NCI-H1092 (cell line): Measurements from ENCODE around the gene PRSS21.

ENCODE experiments used
- DNase-seq: peaks from one replicate; lab custom pipeline; 2025; lab: John Stamatoyannopoulos, UW

The PRSS21 gene

GRCh38 chr16:2806286-2806685 is 10.8 kb upstream of the PRSS21 start:
- no peak for DNase-seq

GRCh38 chr16:2808181-2808580 is 8.9 kb upstream of the PRSS21 start:
- no peak for DNase-seq

- DNase-seq: no peak
These were observed 7.8 kb upstream of the PRSS21 start for GRCh38 chr16:2809149-2809760.

- no peak for DNase-seq
These were observed 6.4 kb upstream of the PRSS21 start for GRCh38 chr16:2810651-2811050.

- DNase-seq: no peak
These were observed 5.2 kb upstream of the PRSS21 start for GRCh38 chr16:2811703-2812471.

GRCh38 chr16:2813771-2814221 is 3.2 kb upstream of the PRSS21 start:
- no peak for DNase-seq

GRCh38 chr16:2814551-2815298 is 2.3 kb upstream of the PRSS21 start:
- no peak for DNase-seq

- DNase-seq: no peak
These were observed 1.7 kb upstream of the PRSS21 start for GRCh38 chr16:2815299-2815771.

GRCh38 chr16:2817340-2818271 is 569 bp downstream of the PRSS21 start:
- no peak for DNase-seq

GRCh38 chr16:2818272-2818876 is 1.3 kb downstream of the PRSS21 start:
- no peak for DNase-seq

- DNase-seq: no peak
These were observed 2.3 kb downstream of the PRSS21 start for GRCh38 chr16:2819179-2819938.

- no peak for DNase-seq
These were observed 3.1 kb downstream of the PRSS21 start for GRCh38 chr16:2819939-2820835.

- DNase-seq: no peak
These were observed 3.9 kb downstream of the PRSS21 start for GRCh38 chr16:2820836-2821486.

GRCh38 chr16:2821487-2822157 is 4.6 kb downstream of the PRSS21 start:
- DNase-seq: no peak

GRCh38 chr16:2822158-2822495 is 5.1 kb downstream of the PRSS21 start:
- DNase-seq: no peak

- no peak for DNase-seq
These were observed 5.5 kb downstream of the PRSS21 start for GRCh38 chr16:2822496-2822895.

- no peak for DNase-seq
These were observed 7.6 kb downstream of the PRSS21 start for GRCh38 chr16:2824626-2825025.

GRCh38 chr16:2825049-2825742 is 8.2 kb downstream of the PRSS21 start:
- DNase-seq: no peak
